DMS53 treated with DMSO at 0.1 percent for 48 hours (cell line): Measurements from ENCODE around the gene ISCU.
"Not testable (repeated sequence)": the region's sequence is repeated elsewhere in the genome, so short reads cannot be mapped to it uniquely, and the experiment has no call there.

Source experiments
- DNase-seq: peaks from one replicate; lab custom pipeline; 2025; ENCODE audit not compliant: unreplicated experiment; lab: John Stamatoyannopoulos, UW

ISCU gene

GRCh38 chr12:108542320-108542719 lies 20.1 kb upstream of the ISCU start:
- DNase-seq = no peak

- DNase-seq = no peak
Measured at GRCh38 chr12:108543652-108544051, 18.7 kb upstream of the ISCU start.

- no peak for DNase-seq
Measured at GRCh38 chr12:108547686-108548085, 14.7 kb upstream of the ISCU start.

- no peak for DNase-seq
Measured at GRCh38 chr12:108548954-108549521, 13.4 kb upstream of the ISCU start.

GRCh38 chr12:108551535-108551934 lies 10.9 kb upstream of the ISCU start:
- DNase-seq = no peak

- no peak for DNase-seq
Measured at GRCh38 chr12:108553799-108554198, 8.6 kb upstream of the ISCU start.

GRCh38 chr12:108555383-108555782 lies 7.0 kb upstream of the ISCU start:
- DNase-seq = not testable (repeated sequence)

- no peak for DNase-seq
Measured at GRCh38 chr12:108559007-108559655, 3.3 kb upstream of the ISCU start.

- DNase-seq = no peak
Measured at GRCh38 chr12:108559748-108560147, 2.6 kb upstream of the ISCU start.

GRCh38 chr12:108560321-108560721 lies 2.1 kb upstream of the ISCU start:
- DNase-seq = no peak

- peak; percentile 97 for DNase-seq
Measured at GRCh38 chr12:108560752-108561719, 1.4 kb upstream of the ISCU start, which contains the start of gene SART3. TSS of gene SART3 (minus strand) at chr12:108561173. CDS start at chr12:108561154, 19 bp downstream.

GRCh38 chr12:108561852-108562347 lies 496 bp upstream of the ISCU start:
- peak; percentile 86 for DNase-seq

- DNase-seq = peak; percentile 90
Measured at GRCh38 chr12:108563136-108563803, 874 bp downstream of the ISCU start.

GRCh38 chr12:108563804-108564151 lies 1.4 kb downstream of the ISCU start:
- DNase-seq = no peak

GRCh38 chr12:108564724-108565123 lies 2.3 kb downstream of the ISCU start:
- DNase-seq = no peak

- DNase-seq = no peak
Measured at GRCh38 chr12:108565146-108565545, 2.8 kb downstream of the ISCU start.

- peak; percentile 95 for DNase-seq
Measured at GRCh38 chr12:108565976-108566375, 3.6 kb downstream of the ISCU start.

GRCh38 chr12:108566452-108566851 lies 4.1 kb downstream of the ISCU start:
- no peak for DNase-seq

- DNase-seq = no peak
Measured at GRCh38 chr12:108567406-108568337, 5.3 kb downstream of the ISCU start.
